HG03039 (cell line): ENCODE results near the gene CAP2.

Experiments
- ATAC-seq: cut with Tn5 transposase; IDR thresholded peaks from one replicate; pipeline ENCODE4 v1.9.1; 2021; ENCODE audit warnings: mild to moderate bottlenecking, moderate library complexity; ENCODE audit not compliant: unreplicated experiment

The CAP2 gene

GRCh38 chr6:17392978-17393891 lies at the start of gene CAP2:
CAP2 (plus strand) TSS chr6:17393595; CDS start chr6:17421556, 27,961 bp downstream.
- ATAC-seq: no peak

GRCh38 chr6:17347012-17347411 lies 46.4 kb upstream of the CAP2 start:
- no peak for ATAC-seq

- ATAC-seq: no peak
Observed at GRCh38 chr6:17349427-17349826, 44.0 kb upstream of the CAP2 start.

GRCh38 chr6:17352302-17352701 lies 41.1 kb upstream of the CAP2 start:
- no peak for ATAC-seq

- no peak for ATAC-seq
Observed at GRCh38 chr6:17353440-17354175, 39.8 kb upstream of the CAP2 start.

- ATAC-seq: no peak
Observed at GRCh38 chr6:17354700-17355403, 38.5 kb upstream of the CAP2 start.

GRCh38 chr6:17355404-17355774 lies 38.0 kb upstream of the CAP2 start:
- ATAC-seq: no peak

GRCh38 chr6:17358515-17358914 lies 34.9 kb upstream of the CAP2 start:
- ATAC-seq: no peak

GRCh38 chr6:17360564-17360963 lies 32.8 kb upstream of the CAP2 start:
- no peak for ATAC-seq

GRCh38 chr6:17361013-17361412 lies 32.4 kb upstream of the CAP2 start:
- ATAC-seq: no peak

- no peak for ATAC-seq
Observed at GRCh38 chr6:17365961-17366360, 27.4 kb upstream of the CAP2 start.

GRCh38 chr6:17367868-17368267 lies 25.5 kb upstream of the CAP2 start:
- no peak for ATAC-seq

- no peak for ATAC-seq
Observed at GRCh38 chr6:17381424-17382147, 11.8 kb upstream of the CAP2 start.

GRCh38 chr6:17385660-17386059 lies 7.7 kb upstream of the CAP2 start:
- ATAC-seq: no peak

- no peak for ATAC-seq
Observed at GRCh38 chr6:17388365-17388764, 5.0 kb upstream of the CAP2 start.

GRCh38 chr6:17389274-17389847 lies 4.0 kb upstream of the CAP2 start:
- ATAC-seq: no peak

GRCh38 chr6:17390276-17390675 lies 3.1 kb upstream of the CAP2 start:
- ATAC-seq: no peak

GRCh38 chr6:17391976-17392375 lies 1.4 kb upstream of the CAP2 start:
- no peak for ATAC-seq

GRCh38 chr6:17393892-17394631 lies 667 bp downstream of the CAP2 start:
- no peak for ATAC-seq

GRCh38 chr6:17395112-17395511 lies 1.7 kb downstream of the CAP2 start:
- no peak for ATAC-seq
